HG02610 (cell line): Measurements from ENCODE around the gene RBFOX2.

Source experiments
- ATAC-seq: cut with Tn5 transposase; IDR thresholded peaks from one replicate; pipeline ENCODE4 v1.9.1; 2021; ENCODE audit warnings: mild to moderate bottlenecking, moderate library complexity; ENCODE audit not compliant: unreplicated experiment

RBFOX2 gene

DNA sequence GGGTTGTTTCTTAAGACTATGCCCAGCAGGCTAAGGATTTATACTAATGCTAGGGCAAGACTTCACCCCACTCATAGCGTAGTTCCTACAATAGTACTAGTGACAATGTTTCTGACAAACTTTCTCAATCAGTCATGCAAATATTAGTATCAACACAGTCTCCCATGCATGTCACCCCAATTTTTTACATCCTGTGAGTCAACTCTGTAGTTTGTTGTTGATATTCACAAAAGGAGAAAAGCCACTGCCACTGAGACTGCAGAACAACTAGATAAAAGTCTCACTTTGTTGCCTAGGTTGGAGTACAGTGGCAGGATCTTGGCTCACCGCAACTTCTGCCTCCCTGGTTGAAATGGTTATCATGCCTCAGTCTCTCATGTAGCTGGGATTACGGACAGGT is 155.2 kb downstream of the RBFOX2 start:
- no peak for ATAC-seq

DNA sequence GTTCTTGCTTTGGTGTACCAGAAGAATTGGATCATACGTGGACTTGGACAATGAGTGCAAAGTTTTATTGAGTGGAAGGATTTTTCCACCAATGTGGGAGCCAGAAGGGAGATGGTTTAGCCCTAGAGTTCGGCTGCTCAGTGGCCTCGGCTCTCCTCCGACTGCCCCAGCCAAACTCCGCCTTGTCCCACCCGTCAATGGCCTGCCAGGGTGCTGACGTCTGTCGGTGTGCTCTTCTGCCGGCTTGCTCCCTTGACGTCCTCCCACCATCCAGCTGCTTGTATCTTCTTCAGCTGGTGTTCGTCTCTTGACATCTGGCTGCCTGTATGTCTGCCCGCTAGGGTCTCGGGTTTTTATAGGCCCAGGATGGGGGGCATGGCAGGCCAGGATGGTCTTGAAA is 156.2 kb downstream of the RBFOX2 start:
- ATAC-seq, result no peak

DNA sequence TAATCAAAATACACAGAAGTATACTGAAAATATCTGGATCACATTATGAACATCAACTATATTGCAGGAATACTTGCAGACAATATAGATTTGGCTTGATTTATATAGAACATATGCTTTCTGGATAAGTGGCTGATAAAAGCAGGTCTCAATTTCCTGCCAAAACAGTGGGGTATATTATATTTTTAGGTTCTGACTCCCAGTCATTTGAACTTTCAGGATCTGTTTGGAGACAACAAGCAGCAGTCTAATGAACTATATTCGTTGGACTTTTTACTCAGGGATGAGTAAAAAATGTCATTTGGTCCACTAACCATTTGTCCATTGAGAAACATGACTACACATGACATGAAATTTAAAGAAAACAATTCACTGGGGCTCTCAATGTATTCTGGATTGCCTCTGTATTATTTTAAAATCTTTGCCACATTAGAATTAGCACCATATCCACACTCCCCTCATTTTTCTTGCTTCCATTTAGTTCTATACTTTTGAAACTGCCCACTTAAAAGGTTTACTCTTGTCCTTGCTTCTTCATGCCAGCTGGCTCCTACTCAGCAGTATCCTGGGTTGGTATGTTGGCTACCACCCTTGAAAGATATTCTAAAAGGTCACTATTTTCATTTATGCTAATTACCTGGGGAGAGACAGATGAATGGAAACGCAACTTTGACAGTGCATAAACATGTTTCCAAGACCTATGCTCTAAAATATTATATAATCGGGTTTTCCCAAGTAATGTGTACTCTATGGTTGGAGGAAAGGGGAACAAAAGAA is 157.9 kb downstream of the RBFOX2 start:
- ATAC-seq, result no peak

DNA sequence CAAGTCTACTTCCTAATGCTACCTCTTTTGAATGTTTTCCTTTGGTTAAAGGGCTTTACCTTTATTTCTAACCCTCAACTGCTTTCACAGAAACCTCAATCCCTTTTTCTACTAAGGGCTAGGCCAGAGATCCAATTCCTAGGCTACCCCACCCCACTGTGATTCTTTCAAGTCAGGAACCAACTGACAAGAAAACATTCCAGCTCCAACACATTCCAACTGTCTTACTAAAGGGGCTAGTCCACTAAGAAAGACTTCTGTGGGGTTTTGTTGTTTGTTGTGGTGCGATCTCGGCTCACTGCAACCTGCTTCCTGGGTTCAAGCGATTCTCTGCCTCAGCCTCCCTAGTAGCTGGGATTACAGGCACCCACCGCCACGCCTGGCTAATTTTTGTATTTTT is 159.7 kb downstream of the RBFOX2 start:
- no peak for ATAC-seq

DNA sequence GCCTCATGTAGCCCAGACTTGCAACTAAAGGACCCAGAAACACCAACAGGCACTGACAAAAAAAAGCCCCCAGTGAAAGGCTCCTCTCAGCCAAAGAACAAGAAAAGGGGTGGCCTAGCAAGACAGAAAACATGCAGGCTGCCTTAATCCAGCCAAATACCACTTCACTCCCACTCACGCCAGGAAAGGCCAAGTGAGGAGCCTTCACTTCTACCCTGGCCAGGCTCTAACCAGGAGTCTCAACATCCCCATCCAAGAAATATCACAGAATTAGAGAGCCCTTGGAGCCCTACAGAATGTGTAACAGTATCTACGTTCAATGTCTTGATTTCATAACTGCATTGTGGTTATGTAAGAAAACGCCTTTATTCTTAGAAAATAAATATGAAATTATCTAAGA is 162.0 kb downstream of the RBFOX2 start:
- no peak for ATAC-seq

DNA sequence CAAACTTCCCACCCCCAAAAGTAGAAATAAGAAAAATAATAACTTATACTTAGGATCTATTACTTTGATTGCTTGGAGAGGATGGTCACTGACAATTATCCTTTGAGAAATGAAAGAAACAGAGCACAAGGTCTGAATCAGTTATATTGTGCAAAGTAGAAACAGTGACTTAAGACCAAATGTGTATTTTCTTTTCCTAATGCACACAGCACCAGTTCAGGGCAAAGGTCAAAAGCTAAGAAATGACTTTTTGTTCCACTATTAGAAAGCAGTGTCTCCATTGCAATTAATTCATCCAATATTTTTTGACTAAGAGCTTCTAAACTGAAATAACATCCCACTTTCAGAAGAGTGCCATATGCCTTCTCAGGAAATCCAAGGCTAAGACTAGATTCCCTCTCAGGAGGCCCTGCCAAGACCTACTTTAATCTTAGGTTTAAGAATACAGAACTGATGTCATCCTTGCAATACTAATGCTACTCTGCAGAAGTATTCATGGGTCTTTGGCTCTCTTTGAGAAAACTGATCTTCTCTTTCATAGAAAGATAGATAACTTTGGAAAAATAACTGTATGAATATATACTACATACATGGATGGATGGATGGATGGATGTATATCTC is 164.0 kb downstream of the RBFOX2 start:
- ATAC-seq, result no peak

DNA sequence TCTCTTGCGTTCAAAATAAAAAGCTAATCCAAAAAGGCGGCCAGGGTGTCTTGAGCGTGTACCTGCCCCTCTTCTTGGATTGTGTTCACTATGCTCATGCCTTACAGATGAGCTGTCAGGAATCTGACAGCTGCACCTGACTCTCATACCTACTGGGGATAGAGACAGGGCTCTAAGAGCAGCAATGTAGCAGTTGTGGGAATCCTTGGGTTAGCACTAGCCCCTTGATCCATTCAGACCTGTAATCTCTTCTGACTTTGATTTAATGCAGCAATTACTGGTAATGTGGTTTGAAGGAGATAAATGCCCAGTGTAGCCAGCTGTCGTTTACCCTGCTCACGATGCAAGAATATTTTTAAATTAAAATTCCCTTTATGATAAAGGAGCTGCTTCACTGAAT is 165.2 kb downstream of the RBFOX2 start:
- ATAC-seq, result no peak

DNA sequence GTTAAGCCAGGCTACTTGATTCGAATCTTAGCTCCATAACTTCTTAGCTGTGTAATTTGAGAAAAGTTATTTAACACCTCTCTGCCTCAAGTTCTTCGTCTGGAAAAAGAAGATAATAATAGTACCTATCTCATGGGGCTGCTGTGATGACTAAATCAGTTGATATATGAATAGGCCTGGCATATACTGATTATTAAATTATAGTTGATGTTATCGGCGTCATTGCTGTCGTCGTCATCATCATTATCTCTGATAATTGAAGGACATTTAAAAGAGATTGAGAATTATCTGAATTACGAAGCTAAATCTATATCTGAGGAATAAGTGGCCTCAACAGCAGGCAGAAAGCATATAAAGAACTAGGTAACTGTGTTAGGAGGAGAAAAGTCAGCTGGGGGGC is 165.9 kb downstream of the RBFOX2 start:
- ATAC-seq, result no peak

DNA sequence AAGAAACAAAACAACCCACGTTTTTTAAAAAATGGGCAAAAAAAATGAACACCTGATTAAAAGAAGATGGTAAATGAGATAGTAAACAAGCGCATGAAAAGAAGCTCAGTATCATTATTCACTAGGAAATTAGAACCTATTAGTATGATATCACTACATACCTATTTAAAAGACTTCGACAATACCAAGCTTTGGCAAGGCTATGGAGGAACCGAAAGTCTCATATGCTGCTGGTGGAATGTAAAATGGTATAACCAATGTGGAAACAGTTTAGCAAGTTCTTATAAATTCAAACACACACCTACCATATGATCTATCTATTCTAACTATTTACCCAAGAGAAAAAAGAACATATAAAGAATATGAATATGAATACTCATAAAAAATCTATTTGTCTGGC is 167.2 kb downstream of the RBFOX2 start:
- no peak for ATAC-seq

DNA sequence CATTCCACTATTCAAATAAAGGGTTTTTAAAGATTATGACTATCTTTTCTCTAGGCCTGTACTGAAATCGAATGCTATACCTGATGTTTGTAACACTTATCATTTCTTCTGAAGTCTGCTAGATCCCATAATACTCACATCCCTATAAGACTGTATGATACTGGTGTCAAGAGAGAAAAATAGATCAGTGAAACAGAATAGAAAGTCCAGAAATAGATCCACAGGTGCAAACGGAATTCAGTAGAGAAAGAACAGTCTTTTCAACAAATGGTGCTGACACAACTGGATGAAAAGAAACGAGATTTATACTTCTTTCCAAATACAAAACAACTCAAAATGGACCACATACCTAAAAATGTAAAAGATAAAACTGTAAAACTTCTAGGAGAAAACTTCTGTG is 167.8 kb downstream of the RBFOX2 start:
- ATAC-seq, result no peak

DNA sequence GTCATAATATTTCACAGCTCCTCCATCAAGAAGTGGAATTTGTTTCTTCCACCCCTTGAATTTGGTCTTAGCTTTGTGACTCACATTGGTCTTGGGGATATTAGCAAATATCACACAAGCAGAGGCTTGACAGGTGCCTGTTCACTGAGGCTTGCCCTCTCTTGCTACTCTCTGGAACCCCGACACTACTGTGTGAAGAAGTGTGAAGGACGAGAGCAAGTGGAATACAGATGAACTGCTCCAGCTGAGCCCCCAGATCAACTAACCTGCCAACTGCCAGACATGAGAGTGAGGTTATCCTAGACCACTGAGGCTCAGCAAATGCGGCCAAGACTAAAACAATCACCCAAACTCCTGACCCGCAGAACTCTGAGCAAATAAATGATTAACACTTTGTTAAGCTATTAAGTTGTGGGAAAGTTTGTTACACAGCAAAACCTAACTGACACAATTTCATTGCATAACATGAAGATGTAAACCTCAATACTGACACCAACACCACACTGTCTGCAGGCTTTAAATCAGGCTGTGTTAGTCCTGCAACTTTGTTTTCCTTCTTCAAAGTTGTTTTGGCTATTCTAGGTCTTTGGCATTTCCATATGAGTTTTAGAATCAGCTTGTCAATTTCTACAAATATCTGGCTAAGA is 168.4 kb downstream of the RBFOX2 start:
- ATAC-seq, result no peak

DNA sequence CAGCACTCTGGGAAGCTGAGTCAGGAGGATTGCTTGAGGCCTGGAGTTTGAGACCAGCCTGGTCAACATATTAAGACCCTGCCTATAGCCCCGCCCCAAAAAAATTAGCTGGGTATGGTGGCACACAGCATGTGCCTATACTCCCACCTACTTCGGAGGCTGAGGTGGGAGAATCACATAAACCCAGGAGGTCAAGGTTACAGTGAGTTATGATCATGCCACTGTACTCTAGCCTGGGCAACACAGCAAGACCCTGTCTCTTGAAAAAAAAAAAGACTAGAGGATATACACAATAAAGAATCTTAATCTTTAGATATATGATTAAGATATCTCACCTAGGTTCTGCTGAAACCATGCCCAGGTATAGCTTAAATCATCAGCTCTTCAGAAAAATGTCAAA is 174.3 kb downstream of the RBFOX2 start:
- no peak for ATAC-seq

DNA sequence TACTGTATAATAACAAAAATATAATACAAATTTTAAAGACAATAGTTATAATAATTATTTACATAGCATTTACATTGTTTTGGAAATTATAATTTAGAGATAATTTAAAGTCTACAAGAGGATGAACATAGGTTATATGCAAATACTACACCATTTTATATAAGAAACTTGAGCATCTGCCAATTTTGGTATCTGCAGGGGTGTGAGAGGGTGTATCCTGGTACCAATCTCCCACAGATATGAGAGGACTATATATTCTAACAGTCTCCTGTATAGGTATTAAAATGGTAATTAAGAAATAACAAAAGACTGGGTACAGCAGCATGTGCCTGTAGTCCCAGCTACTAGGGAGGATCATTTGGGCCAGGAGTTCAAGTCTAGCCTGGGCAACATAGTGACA is 176.5 kb downstream of the RBFOX2 start:
- no peak for ATAC-seq

DNA sequence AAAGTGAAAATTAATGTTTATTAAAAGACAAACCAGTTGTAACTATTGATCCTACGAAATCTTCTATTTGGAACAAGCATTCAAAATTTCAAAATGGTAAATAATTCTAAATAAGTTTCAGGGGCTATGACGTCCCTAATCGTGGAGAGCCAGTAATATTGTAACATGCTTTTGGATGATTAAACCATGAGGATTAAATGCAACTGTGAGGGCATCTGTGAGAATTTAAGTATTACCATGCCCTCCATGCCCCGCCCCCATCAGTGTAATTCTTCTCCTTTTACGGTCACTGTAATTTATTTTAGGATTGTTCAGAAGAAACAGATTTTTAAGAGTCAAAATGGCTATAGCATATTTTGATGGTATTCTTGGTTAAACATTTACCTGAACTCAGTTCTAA is 177.8 kb downstream of the RBFOX2 start:
- no peak for ATAC-seq

DNA sequence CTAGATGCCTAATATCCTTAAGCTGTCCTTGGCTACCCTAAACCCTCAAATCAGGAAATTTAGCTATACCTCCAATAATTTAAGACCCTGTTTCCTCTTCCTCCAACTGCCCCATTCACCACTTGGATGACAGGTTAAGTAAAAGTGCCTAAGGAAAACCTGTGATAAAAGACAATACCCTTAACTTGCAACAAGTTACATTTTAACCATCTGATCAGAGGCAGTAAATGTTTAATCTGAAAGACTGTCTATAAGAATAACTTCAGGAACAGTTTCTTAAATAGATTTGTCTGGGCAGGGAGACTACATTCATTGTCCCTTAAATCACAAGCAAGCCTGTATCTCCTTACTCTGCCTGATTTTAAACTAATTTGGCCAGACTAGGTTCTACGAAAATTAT is 181.8 kb downstream of the RBFOX2 start:
- ATAC-seq, result no peak

DNA sequence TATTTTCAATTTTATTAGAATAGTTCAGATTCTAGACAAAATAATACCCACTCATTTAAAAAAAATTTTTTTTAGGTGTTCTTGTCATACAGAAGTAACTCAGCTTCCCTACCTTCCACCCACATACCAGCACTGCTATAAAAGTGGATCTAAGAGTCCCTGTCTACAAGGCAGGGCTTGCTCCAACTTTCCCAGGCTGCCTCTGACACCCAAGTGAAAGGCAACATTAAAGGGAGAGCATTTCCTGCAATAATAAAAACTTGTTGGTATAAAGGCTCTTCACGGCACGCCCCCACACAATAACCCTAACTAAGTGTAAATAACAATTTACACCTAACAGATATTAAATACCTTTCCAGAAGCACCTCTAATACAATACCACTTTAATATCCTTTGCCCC is 183.7 kb downstream of the RBFOX2 start:
- no peak for ATAC-seq

DNA sequence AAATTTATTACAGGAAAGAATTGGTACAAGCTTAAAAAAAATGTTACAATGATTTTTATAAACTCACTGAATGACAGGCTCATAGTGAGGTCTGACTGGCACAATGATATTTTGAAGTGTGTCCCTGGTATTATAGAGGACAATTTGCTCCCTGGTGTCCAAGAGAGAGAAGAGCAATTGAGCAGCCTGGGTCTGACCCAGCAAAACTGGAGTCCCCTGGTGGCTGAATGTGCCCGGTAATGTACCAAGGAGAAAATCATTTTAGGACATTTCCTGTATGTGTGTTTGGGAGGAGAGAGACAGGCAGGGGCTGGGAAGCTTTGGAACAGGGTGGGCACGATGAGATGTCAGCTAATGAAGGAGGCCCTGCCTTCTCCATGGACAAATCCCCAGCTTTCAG is 185.7 kb downstream of the RBFOX2 start:
- no peak for ATAC-seq

DNA sequence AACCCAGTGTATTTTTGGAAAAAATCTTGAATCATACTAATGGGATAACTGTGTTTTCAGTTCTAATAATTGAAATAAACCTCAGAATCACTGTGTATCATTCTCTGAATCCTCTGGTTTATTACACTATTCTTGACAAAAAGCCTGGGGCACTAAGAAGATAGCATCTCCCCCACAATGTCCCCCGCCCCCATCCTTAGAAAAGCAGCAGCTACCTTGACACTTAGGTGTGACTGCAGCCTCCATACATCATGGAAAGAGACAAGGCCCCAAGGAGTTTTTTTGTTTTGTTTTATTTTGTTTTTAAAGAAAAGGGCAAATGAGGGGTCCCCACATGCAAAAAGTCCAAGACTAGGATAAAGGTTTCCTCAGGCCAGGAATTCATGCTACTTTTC is 186.1 kb downstream of the RBFOX2 start:
- no peak for ATAC-seq

DNA sequence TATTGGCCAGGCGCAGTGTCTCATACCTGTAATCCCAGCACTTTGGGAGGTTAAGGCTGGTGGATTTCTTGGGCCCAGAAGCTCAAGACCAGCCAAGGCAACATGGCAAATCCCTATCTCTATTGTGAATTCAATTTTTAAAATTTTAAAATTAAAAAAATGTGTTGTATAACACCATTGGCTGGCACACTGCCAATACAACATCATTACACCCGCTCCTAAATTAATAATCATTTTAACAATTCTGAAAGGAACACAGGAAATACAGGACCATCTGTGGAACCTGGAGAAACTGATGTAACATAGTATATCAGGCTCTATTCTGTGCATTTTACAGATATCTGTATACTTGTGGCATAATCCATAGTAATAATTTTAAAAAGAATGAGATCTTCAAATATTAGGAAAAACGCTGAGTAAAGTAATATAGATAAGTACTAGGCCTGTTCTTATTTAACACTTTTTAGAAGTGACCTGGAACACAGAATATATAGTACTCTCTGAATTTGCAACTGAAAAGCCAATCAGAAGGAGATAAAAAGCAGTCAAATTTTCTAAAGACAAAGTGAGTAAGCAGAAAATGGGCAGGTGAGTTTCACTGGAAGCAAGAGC is 186.6 kb downstream of the RBFOX2 start:
- ATAC-seq, result no peak

DNA sequence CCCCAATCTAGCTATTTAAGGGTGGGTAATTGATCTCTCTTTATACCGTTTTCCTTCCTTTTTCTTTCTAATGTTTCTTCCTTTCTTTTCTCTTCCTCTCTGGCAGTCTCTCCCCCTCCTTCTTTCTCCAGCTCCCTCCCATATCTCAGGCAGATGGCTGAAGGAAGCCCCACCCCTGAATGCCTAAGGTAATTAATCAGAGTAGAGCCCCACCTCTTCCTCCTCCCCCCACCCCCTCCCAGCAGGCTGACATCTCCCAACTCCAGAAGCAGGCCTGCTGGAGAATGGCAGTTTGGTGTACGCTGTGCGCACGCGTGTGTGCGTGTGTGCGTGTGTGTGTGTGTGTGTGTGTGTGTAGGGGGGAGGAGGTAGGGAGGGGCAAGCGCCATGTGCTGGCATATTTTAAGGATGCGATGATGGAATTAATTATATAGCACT is 188.3 kb downstream of the RBFOX2 start:
- no peak for ATAC-seq

DNA sequence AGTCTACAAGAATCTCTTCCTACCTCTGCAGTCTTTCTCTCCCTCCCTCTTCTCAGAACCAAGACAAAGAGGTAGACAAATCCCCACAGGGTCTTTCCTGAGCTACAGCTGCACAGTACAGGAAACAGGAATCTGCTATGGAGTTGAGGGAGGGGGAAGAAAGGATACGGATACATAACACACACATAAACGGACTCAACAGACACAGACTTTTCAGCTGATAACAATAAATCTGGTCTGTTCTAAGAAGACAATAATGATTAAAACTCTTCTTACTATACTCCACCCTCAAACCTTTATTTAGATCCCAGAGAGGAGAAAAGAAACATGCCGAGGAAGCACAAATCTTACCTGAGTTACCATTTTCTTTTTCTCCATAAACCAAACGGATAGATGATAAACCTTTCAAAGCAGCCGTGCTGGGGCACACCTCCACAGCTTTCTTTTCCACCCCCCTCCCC is 188.8 kb downstream of the RBFOX2 start:
- no peak for ATAC-seq
